GM21360 (cell line): ENCODE measurements around the gene TESK1.
A peak's percentile ranks its signal among the peaks of the same experiment; 100 is the strongest.
"Not testable (repeated sequence)": the region's sequence is repeated elsewhere in the genome, so short reads cannot be mapped to it uniquely, and the experiment has no call there.

Experiments used
- ATAC-seq: cut with Tn5 transposase; IDR thresholded peaks from one replicate; pipeline ENCODE4 v1.9.1; 2021; ENCODE audit warnings: mild to moderate bottlenecking, moderate library complexity; ENCODE audit not compliant: unreplicated experiment

TESK1 gene

GRCh38 chr9:35579659-35580227, 25.3 kb upstream of the TESK1 start:
- not testable (repeated sequence) for ATAC-seq

- not testable (repeated sequence) for ATAC-seq
Measured at GRCh38 chr9:35583521-35583920, 21.5 kb upstream of the TESK1 start.

GRCh38 chr9:35584681-35585080, 20.4 kb upstream of the TESK1 start:
- not testable (repeated sequence) for ATAC-seq

- not testable (repeated sequence) for ATAC-seq
Measured at GRCh38 chr9:35588506-35588905, 16.6 kb upstream of the TESK1 start.

- ATAC-seq: no peak
Measured at GRCh38 chr9:35593581-35593980, 11.5 kb upstream of the TESK1 start.

- no peak for ATAC-seq
Measured at GRCh38 chr9:35594471-35594870, 10.6 kb upstream of the TESK1 start.

GRCh38 chr9:35596907-35597306, 8.2 kb upstream of the TESK1 start:
- not testable (repeated sequence) for ATAC-seq

- no peak for ATAC-seq
Measured at GRCh38 chr9:35598866-35599590, 6.0 kb upstream of the TESK1 start.

- ATAC-seq: no peak
Measured at GRCh38 chr9:35599763-35600604, 5.1 kb upstream of the TESK1 start.

- peak; percentile 1 for ATAC-seq
Measured at GRCh38 chr9:35603506-35603985, 1.5 kb upstream of the TESK1 start.

- ATAC-seq: peak; percentile 79
Measured at GRCh38 chr9:35603986-35604577, 980 bp upstream of the TESK1 start.

- ATAC-seq: peak; percentile 13
Measured at GRCh38 chr9:35605351-35606137, 482 bp downstream of the TESK1 start.

GRCh38 chr9:35606138-35606504, 1.1 kb downstream of the TESK1 start:
- no peak for ATAC-seq

GRCh38 chr9:35606726-35607125, 1.7 kb downstream of the TESK1 start:
- no peak for ATAC-seq

- no peak for ATAC-seq
Measured at GRCh38 chr9:35608221-35608620, 3.2 kb downstream of the TESK1 start.

GRCh38 chr9:35609001-35609819, 4.1 kb downstream of the TESK1 start:
- no peak for ATAC-seq

GRCh38 chr9:35609820-35610163, 4.7 kb downstream of the TESK1 start:
- ATAC-seq: no peak

GRCh38 chr9:35611230-35611797, 6.3 kb downstream of the TESK1 start:
- no peak for ATAC-seq

GRCh38 chr9:35612066-35612465, 7.0 kb downstream of the TESK1 start:
- not testable (repeated sequence) for ATAC-seq
